CD4-positive, alpha-beta T cell treated with Interleukin-15 for 1 hour (primary cell): ENCODE data around the gene JARID2.

Experiments
- DNase-seq: peaks from one replicate; pipeline ENCODE4 v3.0.0-alpha.2; 2020

The JARID2 gene

GRCh38 chr6:15449011-15449410, 203.1 kb downstream of the JARID2 start:
- no peak for DNase-seq

- DNase-seq, result no peak
Observed at GRCh38 chr6:15451738-15452137, 205.9 kb downstream of the JARID2 start.

DNA sequence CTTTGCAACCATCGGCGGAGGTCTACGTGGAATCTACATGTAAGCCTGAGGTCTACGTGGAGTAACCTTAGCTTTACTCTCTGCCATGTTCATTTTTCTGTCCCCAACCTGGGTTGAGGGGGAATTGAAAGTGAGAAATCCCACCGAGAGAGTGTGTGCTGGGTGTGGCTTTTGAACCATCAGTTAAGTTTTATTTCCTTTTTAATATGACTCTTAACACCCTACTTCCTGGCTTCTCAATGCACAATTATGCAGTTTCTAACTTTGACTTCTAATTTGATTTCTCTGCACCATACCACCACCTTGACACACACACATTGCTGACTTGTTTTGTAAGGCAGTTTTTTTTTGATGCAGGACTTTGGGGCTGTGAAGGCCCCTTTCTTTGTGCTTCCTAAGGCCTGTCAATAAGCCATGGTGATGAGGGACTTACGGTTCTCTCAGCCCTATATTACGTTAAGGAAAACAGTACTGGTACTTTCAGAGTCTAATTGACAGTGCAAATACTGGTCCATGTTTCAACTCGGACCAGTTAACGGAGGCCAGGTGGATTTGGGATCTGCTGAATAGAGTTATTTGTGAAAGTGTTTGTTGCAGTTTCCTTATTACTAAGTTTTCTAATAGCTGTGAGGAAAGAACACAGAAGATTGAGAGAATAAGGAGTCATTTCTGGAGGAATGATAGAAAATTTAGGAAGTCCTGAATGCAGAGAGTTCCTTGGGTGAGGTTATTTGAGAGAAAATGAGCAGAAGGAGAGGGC, 206.5 kb downstream of the JARID2 start:
- DNase-seq, result no peak

DNA sequence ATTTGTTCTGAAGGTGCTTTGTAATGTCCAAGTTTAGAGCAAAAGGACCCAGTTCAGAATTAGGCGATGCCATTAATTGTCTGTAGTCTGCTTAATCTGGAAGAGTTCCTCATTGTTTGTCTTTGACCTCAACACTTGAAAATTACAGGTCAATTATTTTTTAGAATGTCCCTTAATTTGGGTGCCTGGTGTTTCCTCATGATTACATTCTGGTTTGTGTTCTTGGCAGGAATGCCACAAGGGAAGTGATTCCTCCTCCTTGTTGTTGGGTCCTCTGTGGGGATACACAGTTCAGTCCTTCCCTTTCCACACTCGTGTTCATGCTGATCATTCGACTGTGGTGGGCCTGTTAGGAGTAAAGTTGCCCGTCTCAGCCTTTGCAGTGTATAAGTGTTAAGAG, 207.3 kb downstream of the JARID2 start:
- no peak for DNase-seq

DNA sequence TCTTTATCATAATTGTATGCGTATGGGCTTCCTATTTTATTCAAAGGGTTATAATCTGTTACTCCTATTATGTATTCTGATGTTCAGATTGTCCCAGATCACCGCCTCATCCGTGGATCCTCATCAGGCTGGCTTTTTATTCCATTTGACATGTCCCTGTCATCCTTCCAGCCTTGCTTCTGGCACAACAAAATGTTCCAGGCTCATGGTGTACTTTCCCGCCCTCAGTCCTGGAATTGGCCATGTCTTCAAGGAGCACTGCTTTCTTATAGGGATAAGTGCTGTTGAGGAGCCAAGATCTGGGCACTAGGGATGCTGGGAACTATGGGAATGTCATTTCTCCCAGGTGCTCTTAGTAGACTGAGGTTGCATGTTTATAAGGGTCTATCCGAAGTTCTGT, 207.8 kb downstream of the JARID2 start:
- no peak for DNase-seq

- DNase-seq, result no peak
Observed at GRCh38 chr6:15456422-15456821, 210.6 kb downstream of the JARID2 start.

GRCh38 chr6:15457121-15457650, 211.3 kb downstream of the JARID2 start:
- no peak for DNase-seq

DNA sequence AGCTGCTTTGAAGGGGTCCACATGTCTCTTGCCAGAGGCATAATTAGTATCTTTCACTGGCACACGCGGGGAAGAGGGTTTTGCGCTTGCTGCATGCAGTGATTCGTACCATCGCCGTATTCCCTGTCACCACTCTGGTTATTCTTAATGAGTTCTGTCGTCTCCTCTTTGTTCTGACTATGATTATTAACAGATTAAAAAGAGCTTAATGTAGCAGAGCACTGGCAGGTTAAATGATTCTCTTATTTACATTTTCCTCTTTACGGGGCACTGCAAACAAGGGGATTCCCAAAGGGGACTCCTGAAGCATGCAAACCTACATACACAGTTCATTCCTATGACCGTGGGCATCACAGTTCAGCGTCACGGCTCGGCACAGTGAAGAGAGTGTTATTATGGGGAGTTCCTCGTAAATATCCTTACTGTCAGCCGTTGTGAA, 212.2 kb downstream of the JARID2 start:
- DNase-seq, result peak; percentile 39

- DNase-seq, result no peak
Observed at GRCh38 chr6:15460110-15460727, 214.3 kb downstream of the JARID2 start.

DNA sequence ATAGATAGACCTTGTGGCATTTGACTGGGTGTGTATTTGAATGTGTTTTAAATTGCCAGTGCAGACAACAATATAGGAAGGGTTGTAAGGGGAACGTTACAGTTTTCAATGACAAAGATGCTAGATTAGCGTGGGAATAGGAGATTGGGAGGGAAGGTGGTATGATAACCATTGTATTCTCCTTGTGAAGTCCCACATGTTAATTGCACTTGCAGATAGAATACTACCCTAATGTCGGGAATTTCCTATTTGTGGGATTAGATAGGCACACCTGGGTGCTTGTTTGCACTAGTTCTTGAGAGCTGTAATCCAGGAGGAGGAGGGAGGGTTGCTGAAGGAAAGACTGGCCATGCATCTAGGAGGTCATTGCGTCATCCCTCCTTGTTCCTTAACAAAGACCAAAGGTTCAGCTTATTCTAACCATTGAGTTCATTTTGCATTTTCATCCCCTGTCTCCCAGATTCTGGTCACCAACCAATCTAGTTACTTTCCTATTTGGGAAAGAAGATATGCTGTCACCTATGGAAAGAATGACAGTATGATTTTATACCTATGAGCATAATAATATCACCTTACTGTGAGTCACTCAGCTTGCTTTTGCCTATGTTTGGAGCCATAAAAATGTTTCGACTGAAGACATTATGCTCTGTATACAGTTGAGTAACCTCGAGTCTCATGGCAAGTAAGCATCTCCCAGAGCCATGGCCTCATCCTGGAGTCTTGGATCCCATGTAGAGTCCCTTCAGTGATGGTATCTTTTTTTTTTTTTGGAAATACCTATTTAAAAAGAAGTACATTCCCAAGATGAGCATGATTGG, 215.5 kb downstream of the JARID2 start:
- DNase-seq, result no peak

- DNase-seq, result no peak
Observed at GRCh38 chr6:15462256-15462655, 216.4 kb downstream of the JARID2 start.

DNA sequence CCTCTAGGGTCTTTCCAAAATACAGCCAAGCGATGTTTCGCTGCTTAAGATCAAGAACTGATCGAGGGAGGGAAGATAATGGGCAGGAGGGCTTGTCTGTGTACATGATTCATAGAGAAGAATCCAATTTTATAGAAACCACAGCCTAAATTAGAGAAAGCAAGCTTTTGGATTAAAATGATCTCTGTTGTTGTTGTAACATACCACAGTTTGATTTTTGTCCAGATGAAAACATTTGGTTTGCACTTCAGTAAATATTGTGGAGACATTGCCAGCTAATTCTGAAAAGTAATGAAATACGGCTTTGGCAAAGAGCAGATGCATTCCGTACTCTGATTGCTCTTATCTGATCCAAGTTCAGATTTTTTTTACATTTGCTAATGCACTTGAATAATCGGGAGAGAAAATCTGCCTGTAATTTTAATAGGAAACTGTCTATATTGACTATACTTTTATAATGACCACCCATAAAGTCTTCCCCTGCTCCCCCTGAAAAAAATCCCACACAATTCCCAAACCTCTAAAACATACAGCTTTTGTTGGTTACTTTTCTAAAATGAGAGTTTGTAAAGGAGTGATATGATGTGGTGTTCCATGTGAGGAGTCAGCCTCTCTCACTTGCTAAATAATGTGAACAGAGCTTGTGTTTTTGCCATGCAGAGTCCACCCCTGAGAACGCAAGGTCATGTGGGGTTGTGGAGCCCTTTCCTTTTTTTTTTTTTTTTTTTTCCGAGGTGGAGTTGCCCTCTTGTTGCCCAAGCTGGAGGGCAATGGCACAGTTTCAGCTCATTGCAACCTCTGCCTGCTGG, 217.1 kb downstream of the JARID2 start:
- no peak for DNase-seq

DNA sequence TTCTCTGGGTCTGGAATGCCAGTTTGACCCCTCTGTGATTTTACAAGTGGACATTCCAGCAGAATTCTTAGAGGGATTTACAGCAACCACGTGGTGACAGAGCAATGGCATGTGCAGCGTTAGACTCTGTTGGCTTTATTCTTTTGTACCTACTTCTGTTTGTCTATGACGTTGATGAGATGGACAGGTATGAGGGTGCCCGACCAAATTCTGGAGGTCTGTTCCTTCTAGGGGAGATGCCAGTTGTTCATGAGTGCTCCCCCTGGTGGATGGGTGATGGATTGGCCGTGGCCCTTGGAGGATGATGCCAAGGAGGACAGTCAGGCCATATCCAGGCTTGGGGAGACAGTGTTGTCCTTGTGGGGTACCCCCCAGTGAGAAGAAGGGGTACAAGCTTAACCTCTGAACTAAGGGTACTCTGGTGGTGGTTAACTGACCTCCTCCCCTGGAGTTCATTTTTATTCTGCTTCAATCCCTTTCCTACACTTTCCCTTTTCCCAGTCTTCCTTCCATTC, 218.4 kb downstream of the JARID2 start:
- DNase-seq, result peak; percentile 45

DNA sequence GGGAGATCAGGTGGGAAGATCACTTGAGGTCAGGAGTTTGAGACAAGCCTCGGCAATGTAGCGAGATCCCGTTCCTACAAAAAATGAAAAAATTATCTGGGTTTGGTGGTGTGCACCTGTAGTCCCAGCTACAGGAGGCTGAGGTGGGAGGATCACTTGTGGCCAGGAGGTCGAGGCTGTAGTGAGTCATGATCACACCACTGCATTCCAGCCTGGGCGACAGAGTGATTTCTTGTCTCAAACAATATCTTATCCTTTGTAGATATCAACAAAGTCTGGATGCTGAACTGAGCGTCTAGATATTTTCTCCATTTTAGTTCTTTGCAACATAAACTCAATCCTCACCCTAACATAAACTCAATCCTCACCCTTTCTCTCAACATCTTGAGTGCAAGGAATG, 219.3 kb downstream of the JARID2 start:
- DNase-seq, result no peak

DNA sequence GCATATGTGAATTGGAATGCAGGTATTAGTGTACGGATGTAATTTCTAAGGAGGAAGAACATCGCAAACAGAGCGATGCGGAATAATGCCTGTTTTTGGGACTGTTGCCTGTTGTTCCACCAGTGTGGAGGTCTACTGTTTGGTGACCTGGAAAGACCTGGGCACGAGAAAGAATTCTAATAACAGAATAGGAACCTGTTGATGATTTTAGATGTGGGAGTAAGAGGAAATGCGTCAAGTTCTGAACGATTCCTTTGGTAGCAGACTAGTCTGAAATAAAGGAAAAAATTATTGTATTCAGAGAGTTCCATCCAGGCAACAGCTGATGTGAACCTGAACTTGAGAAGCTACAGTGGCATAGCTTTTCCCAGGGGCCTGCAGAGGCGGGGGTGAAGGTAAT, 224.9 kb downstream of the JARID2 start:
- DNase-seq, result no peak

DNA sequence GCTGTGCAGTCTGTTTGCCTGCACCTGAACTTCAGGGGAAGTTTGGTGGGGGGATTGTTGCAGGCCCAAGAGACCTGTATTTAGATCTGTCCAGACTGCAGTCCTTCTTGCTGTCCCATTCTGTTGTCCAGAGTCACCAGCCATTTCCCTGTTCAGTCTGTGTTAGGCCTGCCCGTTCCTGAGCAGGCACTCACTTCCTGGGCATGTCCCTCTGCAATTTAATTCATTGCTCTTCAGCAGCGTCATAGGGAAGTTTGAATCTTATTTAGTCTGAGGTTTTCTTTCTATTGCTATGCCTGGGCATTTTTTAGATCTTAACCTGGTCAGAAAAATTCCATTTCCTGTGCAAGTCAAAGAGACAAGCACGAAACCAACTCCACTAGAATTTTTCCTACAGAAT, 226.8 kb downstream of the JARID2 start:
- no peak for DNase-seq

- no peak for DNase-seq
Observed at GRCh38 chr6:15473174-15473573, 227.3 kb downstream of the JARID2 start.

- DNase-seq, result no peak
Observed at GRCh38 chr6:15473741-15474161, 227.9 kb downstream of the JARID2 start.

GRCh38 chr6:15474196-15474595, 228.3 kb downstream of the JARID2 start:
- no peak for DNase-seq

DNA sequence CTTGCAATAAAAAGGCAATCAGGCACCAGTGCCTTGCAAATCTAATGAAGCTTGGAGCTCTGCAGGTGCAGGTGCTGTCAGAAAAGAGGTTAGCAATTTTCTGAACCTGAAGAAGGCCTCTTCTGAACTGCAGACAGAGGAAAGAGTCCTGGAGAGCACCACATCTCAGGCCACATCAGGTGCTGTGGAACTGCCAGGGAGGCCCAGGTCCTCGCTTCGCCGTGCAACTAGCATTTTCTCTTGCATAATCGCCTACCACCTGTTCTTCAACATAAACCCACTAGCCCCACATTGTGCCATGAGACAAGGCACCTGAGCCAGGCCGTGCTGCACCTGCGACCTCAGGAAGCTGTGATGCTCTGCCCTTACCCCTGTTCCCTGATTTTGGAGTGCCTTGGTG, 229.4 kb downstream of the JARID2 start:
- no peak for DNase-seq

- no peak for DNase-seq
Observed at GRCh38 chr6:15475872-15476271, 230.0 kb downstream of the JARID2 start.

DNA sequence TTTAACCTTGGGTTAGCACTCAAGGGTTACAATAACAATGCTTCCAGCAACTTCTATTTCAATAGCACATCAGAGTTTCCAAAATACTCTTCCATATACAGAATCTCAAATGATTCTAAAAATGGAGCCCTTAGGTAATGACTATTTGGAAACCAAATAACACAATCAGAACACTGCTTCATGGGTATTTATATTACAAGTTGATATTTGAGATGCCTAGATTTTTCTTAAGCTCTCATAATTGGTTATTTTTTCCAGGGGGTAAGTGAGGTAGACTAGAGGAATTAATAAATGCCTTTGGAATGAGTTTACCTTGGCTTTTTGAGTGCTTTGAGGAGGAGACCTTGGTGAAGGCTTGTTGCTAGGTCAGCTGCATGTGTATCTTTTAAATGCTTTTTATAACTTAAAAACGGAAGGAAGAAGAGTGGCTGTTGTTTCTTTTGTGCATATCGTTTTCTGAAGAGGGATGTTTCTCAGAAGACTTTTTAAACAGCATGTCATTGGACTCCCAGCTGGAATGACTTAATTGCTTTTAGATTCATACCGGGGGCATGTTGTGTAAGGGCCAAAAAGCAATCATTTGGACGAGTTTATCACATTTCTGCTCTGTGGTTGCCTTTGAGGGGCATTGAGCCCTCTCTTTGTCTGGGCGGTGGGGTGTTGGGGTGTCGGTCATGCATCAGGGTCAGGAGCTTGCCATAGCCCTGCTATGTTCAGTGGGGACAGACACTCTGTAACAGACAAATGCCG, 230.9 kb downstream of the JARID2 start:
- DNase-seq, result no peak
